Cardiac muscle cell (in vitro differentiated cells and primary cell): ENCODE measurements around the gene MOXD1. TPM values are rescaled to one million over a fixed set of nuclear protein-coding genes. Genes with fewer than 3 reads are reported as not detected.

Experiments
- DNase-seq, 2 donors: peaks; one replicate each; pipeline versions ENCODE4 v3.0.0 to v3.0.0-alpha.2; 2010 to 2017; ENCODE audit warnings: low read depth in 1 of 2, low spot score in 1 of 2
- H3K27ac ChIP-seq: fragments of 200-600 bp; sonication (generic); 2 replicates; pipeline ENCODE4 v1.5.1; 2016
- H3K27me3 ChIP-seq: fragments of 200-600 bp; sonication (generic); 2 replicates; pipeline ENCODE4 v1.6.0; 2016; ENCODE audit warnings: control low read depth
- H3K36me3 ChIP-seq: fragments of 200-600 bp; sonication (generic); 2 replicates; pipeline ENCODE4 v1.5.1; 2016; ENCODE audit warnings: control low read depth
- H3K4me1 ChIP-seq: fragments of 200-600 bp; sonication (generic); 2 replicates; pipeline ENCODE4 v1.8.1; 2017; ENCODE audit warnings: low read depth, mild to moderate bottlenecking, mixed run types
- H3K4me3 ChIP-seq: fragments of 200-600 bp; sonication (generic); 2 replicates; pipeline ENCODE4 v1.5.1; 2016; ENCODE audit warnings: mild to moderate bottlenecking
- H3K9me3 ChIP-seq: fragments of 200-600 bp; sonication (generic); 2 replicates; pipeline ENCODE4 v1.5.1; 2017; ENCODE audit warnings: low read depth, mild to moderate bottlenecking, control low read depth
- polyA plus RNA-seq: library from polyadenylated mRNA; unstranded; fragments of >200 nt; fragmentation: Nextera tagmentation; extraction: Ambion mirVana; gene quantifications from 2 replicates; pipeline ENCODE4 v1.2.1, GENCODE V29; 2016
- total RNA-seq: library from RNA; depleted of rRNA; stranded (reverse); fragments of >200 nt; gene quantifications from 2 replicates; pipeline ENCODE4 v1.2.3, GENCODE V29; 2016
- TF ChIP-seq, protein P1 (sequence below): IDR thresholded peaks from 2 replicates; pipeline ENCODE4 v1.5.1; 2012; ENCODE audit warnings: low read depth, mild to moderate bottlenecking, low read length

Gene MOXD1
- total and polyA plus RNA-seq, 2 experiments from 2014 or later = 20.8 to 30.6 TPM

DNA sequence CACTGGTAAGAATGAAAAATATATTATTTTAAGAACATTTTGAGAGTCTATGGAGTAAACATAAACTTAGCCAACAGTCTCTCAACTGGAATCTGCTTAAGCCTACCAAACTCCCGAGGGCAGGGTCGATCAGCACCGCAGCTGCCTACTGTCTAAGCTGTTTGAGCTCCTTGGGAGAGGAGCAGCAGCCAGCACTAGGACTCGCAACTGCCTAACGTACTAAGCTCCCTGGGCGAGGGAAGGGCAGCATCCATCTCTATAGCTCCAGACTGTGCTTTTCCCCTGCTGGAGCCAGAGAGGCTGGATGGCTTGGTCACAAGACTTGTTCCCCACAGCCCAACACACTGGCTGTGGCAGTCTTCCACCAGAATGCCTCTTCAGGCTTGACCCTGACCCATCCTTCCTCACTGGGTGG is 96.4 kb downstream of the MOXD1 start:
- H3K4me3 ChIP-seq = no peak overlapping the region
- H3K4me1 ChIP-seq = no peaks in the 10 kb centered on the region
- DNase-seq = no peak
- TF ChIP-seq, protein P1, sequence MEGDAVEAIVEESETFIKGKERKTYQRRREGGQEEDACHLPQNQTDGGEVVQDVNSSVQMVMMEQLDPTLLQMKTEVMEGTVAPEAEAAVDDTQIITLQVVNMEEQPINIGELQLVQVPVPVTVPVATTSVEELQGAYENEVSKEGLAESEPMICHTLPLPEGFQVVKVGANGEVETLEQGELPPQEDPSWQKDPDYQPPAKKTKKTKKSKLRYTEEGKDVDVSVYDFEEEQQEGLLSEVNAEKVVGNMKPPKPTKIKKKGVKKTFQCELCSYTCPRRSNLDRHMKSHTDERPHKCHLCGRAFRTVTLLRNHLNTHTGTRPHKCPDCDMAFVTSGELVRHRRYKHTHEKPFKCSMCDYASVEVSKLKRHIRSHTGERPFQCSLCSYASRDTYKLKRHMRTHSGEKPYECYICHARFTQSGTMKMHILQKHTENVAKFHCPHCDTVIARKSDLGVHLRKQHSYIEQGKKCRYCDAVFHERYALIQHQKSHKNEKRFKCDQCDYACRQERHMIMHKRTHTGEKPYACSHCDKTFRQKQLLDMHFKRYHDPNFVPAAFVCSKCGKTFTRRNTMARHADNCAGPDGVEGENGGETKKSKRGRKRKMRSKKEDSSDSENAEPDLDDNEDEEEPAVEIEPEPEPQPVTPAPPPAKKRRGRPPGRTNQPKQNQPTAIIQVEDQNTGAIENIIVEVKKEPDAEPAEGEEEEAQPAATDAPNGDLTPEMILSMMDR = no peak
- H3K36me3 ChIP-seq = no peaks in the 10 kb centered on the region
- no peaks in the 10 kb centered on the region for H3K9me3 ChIP-seq
- H3K27me3 ChIP-seq = no peaks in the 10 kb centered on the region
- no peak overlapping the region for H3K27ac ChIP-seq

DNA sequence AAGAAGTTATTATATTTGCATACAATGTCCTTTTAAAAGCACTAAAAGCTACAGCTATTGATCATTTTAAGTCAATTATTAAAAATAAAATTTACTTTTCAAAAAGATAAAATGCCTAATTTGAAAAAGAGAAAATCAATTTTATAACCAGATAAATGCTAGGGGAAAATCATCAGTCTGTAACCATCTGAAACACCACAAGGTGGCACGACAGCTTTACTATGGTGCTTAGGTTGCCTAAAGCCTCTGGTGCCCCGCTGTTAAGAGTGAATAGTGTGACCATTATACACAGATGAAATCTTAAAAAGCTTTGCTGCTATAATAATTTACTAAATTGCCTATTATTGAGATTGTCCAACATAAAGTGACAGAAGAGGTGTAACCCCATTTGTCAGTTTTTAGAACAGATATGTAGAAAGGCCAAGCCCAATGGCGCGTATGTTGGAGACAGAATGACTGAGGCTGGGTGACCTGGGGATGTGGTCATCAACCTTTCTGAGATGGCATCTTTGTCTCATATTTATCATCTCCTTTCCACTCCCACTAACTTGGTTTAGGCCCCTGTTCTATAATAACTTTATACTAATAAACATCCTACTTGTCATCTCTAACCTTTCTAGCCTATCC is 100.8 kb downstream of the MOXD1 start:
- no peaks in the 10 kb centered on the region for H3K27me3 ChIP-seq
- H3K36me3 ChIP-seq = no peaks in the 10 kb centered on the region
- no peak overlapping the region for H3K27ac ChIP-seq
- DNase-seq = peak; percentile 77 to 78
- no peak overlapping the region for H3K4me3 ChIP-seq
- TF ChIP-seq, protein P1 = peak; percentile 64
- H3K9me3 ChIP-seq = no peaks in the 10 kb centered on the region
- H3K4me1 ChIP-seq = no peaks in the 10 kb centered on the region

DNA sequence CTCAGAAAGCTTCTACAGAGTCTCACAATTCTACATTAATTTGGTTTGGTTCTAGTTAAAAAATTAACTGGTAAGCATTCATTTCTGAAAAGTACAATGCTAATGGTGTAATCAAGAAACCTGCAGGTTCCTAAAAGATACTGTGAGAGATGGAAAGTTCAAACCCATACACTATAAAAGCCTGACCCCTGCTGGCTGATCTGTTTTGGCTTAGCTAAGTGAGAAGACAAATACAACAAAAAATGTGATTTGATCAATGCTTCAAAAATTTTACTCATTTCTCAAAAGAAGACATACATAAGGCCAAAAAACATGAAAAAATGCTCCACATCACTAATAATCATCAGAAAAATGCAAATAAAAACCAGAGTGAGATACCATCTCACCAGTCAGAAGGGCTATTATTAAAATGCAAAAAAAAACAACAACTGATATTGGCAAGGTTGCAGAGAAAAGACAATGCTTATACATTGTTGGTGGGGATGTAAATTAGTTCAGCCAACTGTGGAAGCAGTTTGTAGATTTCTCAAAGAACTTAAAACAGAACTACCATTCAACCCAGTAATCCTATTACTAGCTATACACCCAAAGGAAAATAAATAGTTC is 102.8 kb downstream of the MOXD1 start:
- no peaks in the 10 kb centered on the region for H3K36me3 ChIP-seq
- H3K4me3 ChIP-seq = no peak overlapping the region
- no peaks in the 10 kb centered on the region for H3K27me3 ChIP-seq
- peak; percentile 69 to 70 for DNase-seq
- H3K4me1 ChIP-seq = no peaks in the 10 kb centered on the region
- TF ChIP-seq, protein P1 = peak; percentile 70
- no peak overlapping the region for H3K27ac ChIP-seq
- H3K9me3 ChIP-seq = no peaks in the 10 kb centered on the region

DNA sequence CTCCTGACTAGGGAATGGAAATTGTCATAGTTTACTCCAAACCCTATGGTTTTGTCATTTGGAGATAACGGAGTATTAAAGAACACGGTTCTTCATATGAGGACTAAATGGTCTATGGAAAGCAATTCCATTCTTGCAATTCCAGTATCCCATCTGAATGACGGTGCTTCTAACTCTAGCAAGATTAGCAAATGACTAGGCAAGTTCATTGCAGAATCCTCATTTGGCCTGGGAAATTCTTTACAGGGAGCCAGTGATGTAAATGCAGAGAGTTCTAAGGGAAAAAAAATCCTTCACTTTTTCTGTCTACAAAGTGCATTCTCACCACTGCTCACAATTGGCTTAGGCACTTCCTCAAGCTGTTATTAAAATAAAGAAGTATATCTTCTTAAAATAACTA is 111.5 kb downstream of the MOXD1 start:
- peak in 1 of 2 donors; percentile 12 for DNase-seq
- no peaks in the 10 kb centered on the region for H3K4me1 ChIP-seq
- H3K27ac ChIP-seq = no peak overlapping the region
- no peak overlapping the region for H3K4me3 ChIP-seq
- H3K9me3 ChIP-seq = no peaks in the 10 kb centered on the region
- TF ChIP-seq, protein P1 = no peak
- H3K36me3 ChIP-seq = no peaks in the 10 kb centered on the region
- no peaks in the 10 kb centered on the region for H3K27me3 ChIP-seq

DNA sequence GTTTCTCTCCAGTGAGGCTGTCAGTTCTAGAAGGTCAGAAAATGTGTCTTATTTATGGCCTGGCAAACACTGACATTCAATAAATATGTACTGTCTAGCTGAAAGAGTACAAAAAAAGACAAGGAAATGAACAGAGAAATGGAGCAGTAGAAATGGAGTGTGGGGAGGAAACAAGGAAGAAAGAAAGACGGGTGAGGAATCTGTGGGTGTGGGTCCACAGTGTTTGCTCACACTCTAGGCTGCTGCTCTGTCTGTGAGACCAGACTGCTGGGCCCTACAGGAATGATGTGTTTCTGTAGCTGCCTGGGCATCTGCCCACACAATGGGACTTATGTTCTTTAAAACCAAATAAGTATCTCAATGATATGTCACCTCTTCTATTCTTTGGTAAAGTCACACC is 114.2 kb downstream of the MOXD1 start:
- Histone ChIP-seq H3K4me1 (no peaks in the 10 kb centered on the region), H3K4me3 (no peak overlapping the region), H3K9me3 (no peaks in the 10 kb centered on the region), H3K27me3 (no peaks in the 10 kb centered on the region), H3K36me3 (no peaks in the 10 kb centered on the region), H3K27ac (no peak overlapping the region)
- no peak for DNase-seq
- TF ChIP-seq, protein P1 = no peak
